Measurements from ENCODE around the gene TAOK2. TPM values are rescaled to one million over a fixed set of nuclear protein-coding genes. Genes with fewer than 3 reads are reported as not detected.

The TAOK2 gene
- total RNA-seq, 1 donor from 2014 or later, result 31.9 TPM

DNA sequence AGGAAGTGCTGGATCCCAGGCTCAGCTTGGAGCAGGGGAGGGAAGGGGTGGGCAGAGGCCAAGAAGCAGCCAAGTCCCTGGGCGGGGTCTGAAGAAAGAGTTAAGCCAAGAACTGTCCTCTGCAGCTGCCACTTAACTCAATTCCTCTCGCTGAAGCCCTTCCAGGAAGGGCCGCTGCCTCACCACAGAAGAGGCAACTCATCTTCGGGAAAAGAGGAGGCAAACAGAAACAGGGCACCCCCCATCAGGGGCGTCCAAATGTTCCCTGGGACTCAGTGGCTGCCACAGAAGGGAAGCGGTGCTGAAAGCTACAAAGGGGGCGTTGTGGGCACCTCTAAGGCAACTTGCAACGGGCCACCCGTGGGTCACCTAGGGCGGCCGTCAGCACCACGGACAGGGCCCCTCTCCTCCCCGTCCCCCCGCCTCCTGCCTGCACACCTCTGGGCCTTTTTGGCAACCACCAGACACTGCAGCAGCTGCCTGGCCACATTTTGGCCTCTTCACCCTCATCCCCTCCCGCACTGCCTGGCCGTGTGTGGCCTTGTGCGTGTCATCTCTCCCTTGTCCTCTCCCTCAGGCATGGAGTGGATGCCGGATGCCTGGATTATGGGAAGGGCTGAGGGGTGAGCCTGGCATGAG lies 54.9 kb downstream of the TAOK2 start:
- no peak for TF ChIP-seq CTCF (conservative IDR thresholded peaks at IDR 0.05; ENCODE audit: low read depth, low read length)
- H3K4me3 ChIP-seq (ENCODE audit: low read depth, low read length), result no peak overlapping the region
- DNase-seq (ENCODE audit: low read depth), result no peak

DNA sequence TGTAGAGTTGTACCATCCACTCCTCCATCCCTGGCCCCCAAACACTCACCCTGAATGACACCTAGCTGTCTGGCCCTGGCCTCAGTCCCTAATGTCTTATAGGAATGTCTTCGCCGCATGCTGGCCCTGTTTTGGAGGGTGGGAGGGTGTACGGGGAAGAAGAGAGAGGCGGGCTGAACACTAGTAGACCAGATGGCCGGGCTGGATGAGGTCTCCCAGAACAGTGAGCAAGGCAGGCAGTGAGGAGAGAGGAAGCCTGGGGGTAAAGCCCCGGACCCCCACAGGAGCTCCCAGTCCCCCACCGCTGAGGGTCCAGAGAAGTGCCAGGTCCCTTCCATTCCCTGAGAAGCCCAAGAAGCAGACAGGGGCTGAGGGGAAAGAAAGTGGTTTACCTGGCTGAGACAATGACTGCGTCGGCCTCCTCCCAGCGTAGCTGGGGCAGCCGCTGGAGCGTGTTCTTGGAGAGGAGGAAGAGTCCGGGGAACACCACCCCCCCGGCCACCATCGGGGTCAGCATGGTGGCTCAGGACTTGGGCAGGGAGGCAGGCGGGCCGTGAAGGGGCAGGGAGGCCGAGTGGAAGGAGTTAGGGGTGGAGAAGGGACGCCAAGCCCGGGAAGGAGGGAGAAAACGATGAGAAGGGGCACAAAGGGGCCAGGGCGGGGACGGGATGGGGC lies 56.5 kb downstream of the TAOK2 start:
- no peak for TF ChIP-seq CTCF (conservative IDR thresholded peaks at IDR 0.05; ENCODE audit: low read depth, low read length)
- DNase-seq (ENCODE audit: low read depth), result no peak
- H3K4me3 ChIP-seq (ENCODE audit: low read depth, low read length), result no peak overlapping the region

GRCh38 chr16:30030841-30031413 lies 57.3 kb downstream of the TAOK2 start, which contains the start of gene TLCD3B:
TSS of gene TLCD3B (minus strand) at chr16:30031271. CDS start at chr16:30030527, 744 bp downstream.
- no peak for TF ChIP-seq CTCF (conservative IDR thresholded peaks at IDR 0.05; ENCODE audit: low read depth, low read length)
- H3K4me3 ChIP-seq (ENCODE audit: low read depth, low read length), result no peak within 1 kb of the TSS
- DNase-seq (ENCODE audit: low read depth), result no peak

DNA sequence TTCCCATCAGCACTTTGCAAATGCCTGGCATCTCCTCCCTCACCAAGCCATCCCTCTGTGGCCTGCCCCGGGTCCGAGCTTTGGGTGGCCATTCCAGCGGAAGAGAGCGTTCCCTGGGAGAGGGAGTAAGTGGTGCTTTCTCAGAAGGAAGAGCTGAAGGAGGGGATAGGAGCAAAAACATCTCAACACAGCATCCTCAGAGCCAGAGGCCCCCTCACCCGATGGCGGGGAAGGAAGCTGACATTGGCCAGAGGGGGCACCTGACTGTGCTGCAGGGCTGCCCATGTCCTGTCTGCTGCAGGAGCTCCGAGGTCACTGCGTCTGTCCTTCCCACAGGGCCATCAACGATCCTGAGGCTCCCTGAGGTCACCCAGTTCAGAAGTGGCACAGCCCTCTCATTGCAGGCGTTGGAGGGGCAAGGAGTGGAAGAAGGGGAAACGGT lies 57.8 kb downstream of the TAOK2 start:
- no peak for DNase-seq (ENCODE audit: low read depth)
- no peak overlapping the region for H3K4me3 ChIP-seq (ENCODE audit: low read depth, low read length)
- TF ChIP-seq CTCF (conservative IDR thresholded peaks at IDR 0.05; ENCODE audit: low read depth, low read length), result no peak

DNA sequence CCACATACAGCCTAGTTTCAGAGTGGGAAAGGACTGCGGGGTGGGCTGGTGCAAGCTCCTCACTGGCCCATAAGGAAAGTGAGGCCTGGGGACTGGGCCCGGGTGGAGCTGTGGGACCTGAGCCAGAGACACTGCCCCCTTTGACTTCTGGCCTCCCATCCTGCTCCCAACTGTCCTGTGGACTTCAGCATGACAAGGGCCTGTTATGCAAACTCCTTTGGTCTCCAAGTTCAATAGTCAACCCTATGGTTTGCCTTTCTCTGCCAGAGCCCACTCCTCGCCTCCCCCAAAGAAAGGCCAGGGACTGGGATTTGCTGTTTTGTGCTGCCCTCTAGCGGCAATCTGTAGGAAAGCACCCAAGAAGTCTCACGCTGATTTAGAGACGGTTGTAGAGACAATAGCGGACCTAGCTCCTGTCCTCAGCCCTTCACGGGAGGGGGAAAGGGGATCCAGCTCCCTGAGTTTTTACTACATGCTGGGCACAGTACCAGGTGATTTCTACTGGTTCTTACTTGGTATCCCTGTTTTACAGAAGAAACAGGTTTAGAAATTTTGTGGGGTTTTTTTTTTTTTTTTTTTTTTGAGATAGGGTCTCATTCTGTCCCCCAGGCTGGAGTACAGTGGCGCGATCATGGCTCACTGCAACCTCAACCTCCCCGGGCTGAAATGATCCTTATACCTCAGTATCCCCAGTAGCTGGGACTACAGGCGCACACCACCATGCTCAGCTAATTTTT lies 58.6 kb downstream of the TAOK2 start:
- TF ChIP-seq CTCF (conservative IDR thresholded peaks at IDR 0.05; ENCODE audit: low read depth, low read length), result peak; percentile 91
- DNase-seq (ENCODE audit: low read depth), result no peak
- no peak overlapping the region for H3K4me3 ChIP-seq (ENCODE audit: low read depth, low read length)

- no peak for DNase-seq (ENCODE audit: low read depth)
- no peak for TF ChIP-seq CTCF (conservative IDR thresholded peaks at IDR 0.05; ENCODE audit: low read depth, low read length)
- H3K4me3 ChIP-seq (ENCODE audit: low read depth, low read length), result no peak overlapping the region
These were observed 59.6 kb downstream of the TAOK2 start for GRCh38 chr16:30033270-30033669.
